ENCODE results near the gene SPIN2B.
"Not testable (repeated sequence)": the region's sequence is repeated elsewhere in the genome, so short reads cannot be mapped to it uniquely, and the experiment has no call there.

DNA sequence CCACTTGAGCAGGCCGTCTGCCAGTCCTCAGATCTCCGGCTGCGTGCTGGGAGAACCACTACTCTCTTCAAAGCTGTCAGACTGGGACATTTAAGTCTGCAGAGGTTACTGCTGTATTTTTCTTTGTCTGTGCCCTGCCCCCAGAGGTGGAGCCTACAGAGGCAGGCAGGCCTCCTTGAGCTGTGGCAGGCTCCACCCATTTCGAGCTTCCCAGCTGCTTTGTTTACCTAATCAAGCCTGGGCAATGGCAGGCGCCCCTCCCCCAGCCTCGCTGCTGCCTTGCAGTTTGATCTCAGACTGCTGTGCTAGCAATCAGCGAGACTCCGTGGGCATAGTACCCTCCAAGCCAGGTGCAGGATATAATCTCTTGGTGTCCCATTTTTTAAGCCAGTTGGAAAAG lies 30.9 kb upstream of the SPIN2B start:
- not testable (repeated sequence) for TF ChIP-seq CTCF, POLR2A (IDR thresholded peaks at IDR 0.05)
